ENCODE measurements around the gene COQ8B.
"Not testable (repeated sequence)": the region's sequence is repeated elsewhere in the genome, so short reads cannot be mapped to it uniquely, and the experiment has no call there.

Gene COQ8B

GRCh38 chr19:40663695-40664692, 52.7 kb downstream of the COQ8B start:
- DNase-seq, result no peak

GRCh38 chr19:40662925-40663694, 53.6 kb downstream of the COQ8B start:
- peak; percentile 93 for DNase-seq

DNA sequence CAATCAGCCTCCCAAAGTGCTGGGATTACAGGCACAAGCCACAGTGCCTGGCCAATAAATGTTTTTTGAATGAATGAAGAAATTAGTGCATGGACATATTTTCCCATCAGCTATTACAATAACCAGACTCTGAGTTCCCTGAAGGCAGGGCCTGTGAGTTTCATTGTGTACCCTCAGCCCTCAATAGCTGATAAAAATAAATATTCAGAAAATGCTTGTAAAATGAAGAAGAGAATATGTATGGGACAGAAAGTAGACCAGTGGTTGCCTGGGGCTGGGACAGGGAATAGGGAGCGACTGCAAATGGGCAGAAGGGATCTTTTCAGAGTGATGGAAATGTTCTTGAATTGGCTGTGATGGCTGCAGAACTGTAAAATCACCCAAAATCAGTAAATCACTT, 55.1 kb downstream of the COQ8B start:
- DNase-seq, result no peak

DNA sequence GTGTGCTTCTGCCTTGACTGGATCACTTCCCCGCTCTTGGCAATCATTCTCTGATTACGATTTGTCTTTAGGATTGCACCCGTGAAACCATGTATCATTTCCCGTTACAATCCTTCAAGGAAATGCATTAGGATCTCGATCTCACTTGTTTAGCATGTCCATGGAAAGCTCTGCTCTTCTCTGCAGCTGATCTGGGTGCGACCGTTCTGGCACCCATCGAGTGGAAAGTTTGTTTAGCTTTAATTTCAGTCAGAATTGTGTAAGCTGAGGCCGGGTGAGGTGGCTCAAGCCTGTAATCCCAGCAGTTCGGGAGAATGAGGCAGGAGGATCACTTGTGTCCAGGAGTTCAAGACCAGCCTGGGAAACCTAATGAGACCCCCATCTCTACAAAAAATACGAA, 57.1 kb downstream of the COQ8B start:
- DNase-seq, result no peak

GRCh38 chr19:40659116-40659515, 57.6 kb downstream of the COQ8B start:
- no peak for DNase-seq

DNA sequence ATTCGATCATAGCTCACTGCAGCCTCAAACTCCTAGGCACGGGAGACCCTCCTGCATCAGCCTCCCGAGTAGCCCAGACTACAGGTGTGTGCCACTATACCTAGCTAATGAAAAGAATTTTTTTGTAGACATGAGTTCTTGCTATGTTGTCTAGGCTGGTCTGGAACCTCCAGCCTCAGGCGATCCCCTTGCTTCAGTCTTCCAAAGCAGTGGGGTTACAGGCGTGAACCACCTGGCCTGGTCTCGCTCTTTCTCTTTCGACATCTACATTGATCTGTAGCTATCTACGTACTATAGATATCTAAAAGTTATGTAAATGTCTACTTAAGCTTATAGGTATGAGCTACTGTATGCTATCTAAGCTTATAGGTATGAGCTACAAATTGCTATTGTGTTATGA, 58.7 kb downstream of the COQ8B start:
- DNase-seq, result no peak

GRCh38 chr19:40655684-40656083, 61.0 kb downstream of the COQ8B start:
- not testable (repeated sequence) for DNase-seq

DNA sequence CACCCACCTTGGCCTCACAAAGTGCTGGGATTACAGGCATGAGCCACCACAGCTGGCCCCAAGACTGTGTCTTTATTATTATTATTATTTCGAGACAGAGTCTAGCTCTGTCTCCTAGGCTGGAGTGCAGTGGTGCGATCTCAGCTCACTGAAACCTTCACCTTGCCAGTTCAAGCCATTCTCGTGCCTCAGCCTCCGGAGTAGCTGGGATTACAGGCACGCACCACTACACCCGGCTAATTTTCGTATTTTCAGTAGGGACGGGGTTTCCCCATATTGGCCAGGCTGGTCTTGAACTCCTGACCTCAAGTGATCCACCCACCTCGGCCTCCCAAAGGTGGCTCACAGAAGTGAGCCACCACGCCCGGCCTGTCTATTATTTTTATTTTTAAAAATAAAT, 64.4 kb downstream of the COQ8B start:
- not testable (repeated sequence) for DNase-seq

- no peak for DNase-seq
These were observed 65.9 kb downstream of the COQ8B start for GRCh38 chr19:40650749-40651305.

DNA sequence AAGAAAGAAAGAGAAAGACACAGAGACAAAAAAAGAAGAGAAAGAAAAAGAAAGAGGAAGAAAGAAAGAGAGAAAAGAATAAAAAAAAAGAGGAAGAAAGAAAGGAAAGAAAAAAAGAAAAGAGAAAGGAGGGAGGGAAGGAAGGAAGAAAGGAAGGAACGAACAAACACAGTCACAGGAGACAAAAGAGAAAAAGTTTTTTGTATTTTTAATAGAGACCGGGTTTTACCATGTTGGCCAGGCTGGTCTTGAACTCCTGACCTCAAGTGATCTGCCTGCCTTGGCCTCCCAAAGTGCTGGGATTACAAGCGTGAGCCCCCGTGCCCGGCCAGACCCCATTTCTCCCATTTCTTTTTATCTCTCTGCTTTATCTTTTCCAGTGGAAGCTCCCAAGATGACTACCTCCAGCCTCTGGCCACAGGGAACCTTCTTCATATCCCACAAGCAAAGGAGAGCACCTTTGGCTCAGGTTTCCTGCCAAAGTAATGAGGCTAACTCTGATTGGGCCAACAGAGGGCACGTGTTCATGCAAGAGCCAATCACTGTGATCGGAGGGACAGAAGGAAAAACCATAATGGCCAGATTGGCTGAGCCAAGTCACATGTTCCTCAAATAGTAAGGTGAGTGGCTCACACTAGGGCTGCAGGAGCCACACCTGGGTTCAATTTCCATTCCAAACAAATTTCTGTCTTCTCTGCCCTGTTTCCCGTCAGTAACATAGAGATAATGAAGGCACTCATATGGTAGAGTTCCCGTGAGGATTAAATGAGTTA, 66.6 kb downstream of the COQ8B start:
- DNase-seq, result not testable (repeated sequence)

GRCh38 chr19:40646743-40647254, 69.9 kb downstream of the COQ8B start:
- no peak for DNase-seq

- no peak for DNase-seq
These were observed 73.9 kb downstream of the COQ8B start for GRCh38 chr19:40642757-40643305.

DNA sequence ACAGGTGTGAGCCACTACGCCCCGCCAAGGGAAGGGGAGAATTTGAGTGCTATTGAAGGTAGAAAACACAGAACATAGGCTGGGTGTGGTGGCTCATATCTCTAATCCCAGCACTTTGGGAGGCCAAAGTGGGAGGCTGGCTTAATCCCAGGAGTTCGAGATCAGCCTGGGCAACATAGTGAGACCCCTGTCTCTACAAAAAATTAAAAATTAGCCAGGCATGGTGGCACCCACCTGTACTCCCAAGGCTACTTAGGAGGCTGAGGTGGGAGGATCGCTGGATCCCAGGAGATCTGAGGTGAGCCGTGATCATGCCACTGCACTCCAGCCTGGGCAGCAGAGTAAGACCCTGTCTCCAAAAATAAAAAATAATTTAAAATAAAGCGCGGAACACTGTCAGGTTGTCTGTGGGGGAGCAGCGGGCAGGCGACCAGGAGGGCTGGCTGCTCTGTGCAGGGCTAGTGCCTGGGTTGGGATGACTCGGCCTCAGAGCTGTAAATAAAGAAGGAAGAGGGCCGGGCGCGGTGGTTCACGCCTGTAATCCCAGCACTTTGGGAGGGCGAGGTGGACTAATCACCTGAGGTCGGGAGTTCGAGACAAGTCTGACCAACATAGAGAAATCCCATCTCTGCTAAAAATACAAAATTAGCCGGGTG, 74.5 kb downstream of the COQ8B start:
- no peak for DNase-seq

Measured in right forelimb (tissue), 1 donor.